BE2C (cell line): Measurements from ENCODE around the gene SSRP1. TPM values are rescaled to one million over a fixed set of nuclear protein-coding genes. Genes with fewer than 3 reads are reported as not detected.
A peak's percentile ranks its signal among the peaks of the same experiment; 100 is the strongest.

Experiments used
- DNase-seq: peaks from one replicate; pipeline ENCODE4 v3.0.0-alpha.2; 2020
- H3K27me3 ChIP-seq: fragments of 250-450 bp; sonication (Bioruptor Pico); 2 replicates; pipeline ENCODE4 v1.5.1; 2020; ENCODE audit warnings: mild to moderate bottlenecking
- H3K36me3 ChIP-seq: fragments of 250-450 bp; sonication (Bioruptor Pico); 2 replicates; pipeline ENCODE4 v1.5.1; 2020; ENCODE audit warnings: mild to moderate bottlenecking
- H3K4me1 ChIP-seq: fragments of 250-450 bp; sonication (Bioruptor Pico); 2 replicates; pipeline ENCODE4 v1.5.1; 2020
- H3K4me3 ChIP-seq: 2 replicates; pipeline ENCODE4 v1.5.1; 2011; ENCODE audit warnings: low read depth, low read length
- H3K9me3 ChIP-seq: fragments of 250-450 bp; sonication (Bioruptor Pico); 2 replicates; pipeline ENCODE4 v1.5.1; 2020
- CTCF ChIP-seq: IDR thresholded peaks from 2 replicates; pipeline ENCODE4 v1.5.1; 2012; ENCODE audit warnings: mild to moderate bottlenecking, low read depth, low read length
- polyA plus RNA-seq: library from polyadenylated mRNA; unstranded; fragments of >200 nt; gene quantifications from one replicate; pipeline ENCODE4 v1.2.1, GENCODE V29; 2012; ENCODE audit warnings: low read depth, missing spikeins; ENCODE audit not compliant: insufficient read length, insufficient read depth

The SSRP1 gene
- 124 TPM for polyA plus RNA-seq

- DNase-seq, result peak; percentile 84
These were observed at the start of gene SSRP1 for GRCh38 chr11:57335343-57336110. SSRP1 (minus strand) TSS chr11:57335892; CDS start chr11:57335121, 771 bp downstream.

GRCh38 chr11:57380975-57381374 lies 45.3 kb upstream of the SSRP1 start, which contains the start of gene PRG3:
PRG3 (minus strand) TSS chr11:57381150; CDS start chr11:57380708, 442 bp downstream.
- H3K4me3 ChIP-seq, result no peak within 1 kb of the TSS
- no peak for TF ChIP-seq CTCF
- no peak for DNase-seq

More at GRCh38 chr11:57335343-57336110, at the start of gene SSRP1:
- Histone ChIP-seq H3K36me3 (peaks cover 37% of the 10 kb centered on the region), H3K9me3 (no peaks in the 10 kb centered on the region), H3K27me3 (no peaks in the 10 kb centered on the region), H3K4me3 (peak within 1 kb of the TSS; percentile 83), H3K4me1 (peaks cover 4% of the 10 kb centered on the region)
- TF ChIP-seq CTCF, result no peak

GRCh38 chr11:57379732-57380131 lies 44.0 kb upstream of the SSRP1 start:
- DNase-seq, result no peak
- Histone ChIP-seq H3K27me3 (no peaks in the 10 kb centered on the region), H3K9me3 (no peaks in the 10 kb centered on the region), H3K36me3 (no peaks in the 10 kb centered on the region), H3K4me1 (no peaks in the 10 kb centered on the region), H3K4me3 (no peak overlapping the region)
- TF ChIP-seq CTCF, result no peak

More at GRCh38 chr11:57380975-57381374, 45.3 kb upstream of the SSRP1 start, which contains the start of gene PRG3:
- H3K27me3 ChIP-seq, result no peaks in the 10 kb centered on the region
- no peaks in the 10 kb centered on the region for H3K9me3 ChIP-seq
- H3K4me1 ChIP-seq, result no peaks in the 10 kb centered on the region
- H3K36me3 ChIP-seq, result no peaks in the 10 kb centered on the region

- no peak for TF ChIP-seq CTCF
- no peaks in the 10 kb centered on the region for H3K36me3 ChIP-seq
- no peaks in the 10 kb centered on the region for H3K27me3 ChIP-seq
- no peaks in the 10 kb centered on the region for H3K9me3 ChIP-seq
- no peak for DNase-seq
- no peaks in the 10 kb centered on the region for H3K4me1 ChIP-seq
- no peak overlapping the region for H3K4me3 ChIP-seq
These were observed 42.5 kb upstream of the SSRP1 start for GRCh38 chr11:57378186-57378585.

- H3K9me3 ChIP-seq, result no peaks in the 10 kb centered on the region
- DNase-seq, result no peak
- H3K27me3 ChIP-seq, result no peaks in the 10 kb centered on the region
These were observed 41.4 kb upstream of the SSRP1 start for GRCh38 chr11:57377107-57377506.

More at GRCh38 chr11:57377107-57377506, 41.4 kb upstream of the SSRP1 start:
- TF ChIP-seq CTCF, result no peak
- Histone ChIP-seq H3K36me3 (no peaks in the 10 kb centered on the region), H3K4me1 (no peaks in the 10 kb centered on the region), H3K4me3 (no peak overlapping the region)
